Endothelial cell of umbilical vein (primary cell): ENCODE data around the gene NUP205.

Experiments
- CTCF ChIP-seq, 2 donors: IDR thresholded peaks; 1 replicate in 1 of 2; 2 replicates in 1 of 2; pipeline ENCODE4 v1.5.1; 2011; ENCODE audit warnings: low read length in 2 of 2, mild to moderate bottlenecking in 2 of 2, moderate library complexity in 2 of 2, control low read depth in 1 of 2, inconsistent platforms in 1 of 2, low read depth in 1 of 2; ENCODE audit not compliant: insufficient read depth in 1 of 2; ENCODE audit errors: extremely low read depth in 1 of 2
- EZH2 ChIP-seq: IDR thresholded peaks from 2 replicates; pipeline ENCODE4 v1.6.1; 2012; ENCODE audit warnings: borderline replicate concordance, low read depth, mild to moderate bottlenecking, moderate library complexity, low read length, inconsistent platforms; ENCODE audit not compliant: severe bottlenecking
- JUN ChIP-seq: IDR thresholded peaks from 2 replicates; pipeline ENCODE4 v1.6.1; 2011; ENCODE audit warnings: borderline replicate concordance, low read depth; ENCODE audit not compliant: insufficient read length, insufficient read depth
- MYC ChIP-seq: IDR thresholded peaks from one replicate; pipeline ENCODE4 v1.6.1; 2011; ENCODE audit warnings: mild to moderate bottlenecking, low read depth, low read length
- POLR2A ChIP-seq: IDR thresholded peaks from 2 replicates; pipeline ENCODE4 v1.6.1; 2012; ENCODE audit warnings: low read depth, mild to moderate bottlenecking, control low read depth, low read length
- POLR2AphosphoS5 ChIP-seq: IDR thresholded peaks from 2 replicates; pipeline ENCODE4 v1.6.1; 2012; ENCODE audit warnings: low read depth, mild to moderate bottlenecking, control low read depth, low read length, moderate library complexity; ENCODE audit not compliant: insufficient read depth

GRCh38 chr7:135616136-135616535 is 58.4 kb downstream of the NUP205 start:
- TF ChIP-seq POLR2A (no peak), CTCF (IDR thresholded peaks at IDR 0.05; ENCODE audit: extremely low read depth in 1 of 2, insufficient read depth in 1 of 2, low read depth in 1 of 2, low read length in 2 of 2) (no peak), JUN (no peak), POLR2AphosphoS5 (no peak), EZH2 (no peak), MYC (no peak)
